Measurements from ENCODE around the gene CARM1. TPM values are rescaled to one million over a fixed set of nuclear protein-coding genes. Genes with fewer than 3 reads are reported as not detected.

Gene CARM1
- total and polyA plus RNA-seq, 2 of the 13 experiments (the other 11 are each of a cell fraction or from before 2014, with no cell fraction given): 27.6 to 55.8 TPM

GRCh38 chr19:10835754-10836478 lies 35.4 kb upstream of the CARM1 start, which contains the start of gene TMED1 (continued):
- TF ChIP-seq SAFB2 (CRISPR knock-in tag; IDR thresholded peaks at IDR 0.05; ENCODE audit: borderline replicate concordance, low read depth) (no peak), SETDB1 (CRISPR knock-in tag; IDR thresholded peaks at IDR 0.05; ENCODE audit: borderline replicate concordance) (no peak), SALL1 (CRISPR knock-in tag; IDR thresholded peaks at IDR 0.05) (peak; percentile 66), STAT5B (CRISPR knock-in tag; IDR thresholded peaks at IDR 0.05) (no peak), SUZ12 (IDR thresholded peaks at IDR 0.05; ENCODE audit: low read depth, low read length) (no peak), MLX (CRISPR knock-in tag; IDR thresholded peaks at IDR 0.05) (no peak), HNRNPH1 (optimal IDR thresholded peaks at IDR 0.05; ENCODE audit: low read depth, low read length) (no peak), PLRG1 (conservative IDR thresholded peaks at IDR 0.05) (no peak), U2AF1 (optimal IDR thresholded peaks at IDR 0.05; ENCODE audit: low read depth, low read length) (peak; percentile 37), ZBTB38 (CRISPR knock-in tag; IDR thresholded peaks at IDR 0.05) (no peak), MXD3 (CRISPR knock-in tag; IDR thresholded peaks at IDR 0.05) (peak; percentile 54; the same call in 1 of the 2 replicates), ZNF570 (CRISPR knock-in tag; IDR thresholded peaks at IDR 0.05; ENCODE audit: borderline replicate concordance) (peak; percentile 63; the same call in 1 of the 2 replicates), ZNF280D (CRISPR knock-in tag; IDR thresholded peaks at IDR 0.05) (no peak), MAFF (IDR thresholded peaks at IDR 0.05; ENCODE audit: low read depth, low read length) (no peak), RBM39 (IDR thresholded peaks at IDR 0.05; ENCODE audit: low read depth, low read length, poor library complexity, severe bottlenecking) (peak; percentile 75), ATAD3A (CRISPR knock-in tag; IDR thresholded peaks at IDR 0.05) (no peak), CTCF (CRISPR knock-in tag; IDR thresholded peaks at IDR 0.05) (peak; percentile 66), ZNF275 (CRISPR knock-in tag; IDR thresholded peaks at IDR 0.05; ENCODE audit: borderline replicate concordance) (no peak), NCOA1 (CRISPR knock-in tag; IDR thresholded peaks at IDR 0.05) (no peak), NFRKB (IDR thresholded peaks at IDR 0.05) (no peak), NFKB2 (CRISPR knock-in tag; IDR thresholded peaks at IDR 0.05; ENCODE audit: borderline replicate concordance) (no peak; the same call in 1 of the 2 replicates), TSC22D2 (CRISPR knock-in tag; IDR thresholded peaks at IDR 0.05; ENCODE audit: borderline replicate concordance) (no peak), BORCS8-MEF2B (CRISPR knock-in tag; IDR thresholded peaks at IDR 0.05) (peak; percentile 21; the same call in 1 of the 2 replicates), STAG1 (CRISPR knock-in tag; IDR thresholded peaks at IDR 0.05) (peak; percentile 49)
